ENCODE data around the gene NOTO. TPM values are rescaled to one million over a fixed set of nuclear protein-coding genes. Genes with fewer than 3 reads are reported as not detected.

NOTO gene
- total RNA-seq, 1 donor from 2014 or later: not detected

GRCh38 chr2:73238976-73239375, 36.6 kb downstream of the NOTO start:
- no peak for TF ChIP-seq EZH2 (IDR thresholded peaks at IDR 0.05)
- TF ChIP-seq CTCF (IDR thresholded peaks at IDR 0.05): no peak
- no peak for TF ChIP-seq EZH2phosphoT487 (IDR thresholded peaks at IDR 0.05)
- Histone ChIP-seq H2AFZ (replicated peaks) (no peak overlapping the region), H3K9me3 (ENCODE audit: low read depth) (no peaks in the 10 kb centered on the region), H4K20me1 (ENCODE audit: low read depth) (peaks cover 94% of the 10 kb centered on the region), H3K27ac (no peak overlapping the region), H3K4me2 (no peak overlapping the region), H3K4me1 (peaks cover 12% of the 10 kb centered on the region), H3K79me2 (ENCODE audit: low read depth) (peaks cover 99% of the 10 kb centered on the region), H3K27me3 (no peaks in the 10 kb centered on the region), H3K9ac (no peak overlapping the region), H3K4me3 (no peak overlapping the region), H3F3A (ENCODE audit: low read depth) (peaks cover 13% of the 10 kb centered on the region), H3K36me3 (peaks cover 6% of the 10 kb centered on the region)
- DNase-seq (ENCODE audit: low spot score): no peak
- peaks cover 25% of the 10 kb centered on the region for H3K4me1 Mint-ChIP-seq
- H3K27ac Mint-ChIP-seq: no peak overlapping the region
- H3K4me3 Mint-ChIP-seq: no peak overlapping the region
- no peaks in the 10 kb centered on the region for H3K9me3 Mint-ChIP-seq
- H3K36me3 Mint-ChIP-seq: peaks cover 6% of the 10 kb centered on the region
- no peaks in the 10 kb centered on the region for H3K27me3 Mint-ChIP-seq (ENCODE audit: insufficient read depth, low read depth)

- Histone ChIP-seq H4K20me1 (ENCODE audit: low read depth) (peaks cover 99% of the 10 kb centered on the region), H3K27ac (no peak overlapping the region), H3K9ac (no peak overlapping the region), H3K27me3 (no peaks in the 10 kb centered on the region), H3K4me3 (no peak overlapping the region), H3K4me2 (no peak overlapping the region), H3F3A (ENCODE audit: low read depth) (peaks cover 8% of the 10 kb centered on the region), H3K9me3 (ENCODE audit: low read depth) (no peaks in the 10 kb centered on the region), H2AFZ (replicated peaks) (no peak overlapping the region), H3K4me1 (peaks cover 12% of the 10 kb centered on the region), H3K36me3 (peaks cover 10% of the 10 kb centered on the region), H3K79me2 (ENCODE audit: low read depth) (peaks cover 92% of the 10 kb centered on the region)
- Mint-ChIP-seq H3K36me3 (peaks cover 6% of the 10 kb centered on the region), H3K27me3 (ENCODE audit: insufficient read depth, low read depth) (no peaks in the 10 kb centered on the region), H3K4me3 (no peak overlapping the region), H3K27ac (no peak overlapping the region), H3K4me1 (peaks cover 23% of the 10 kb centered on the region), H3K9me3 (no peaks in the 10 kb centered on the region)
- no peak for TF ChIP-seq EZH2phosphoT487 (IDR thresholded peaks at IDR 0.05)
- TF ChIP-seq CTCF (IDR thresholded peaks at IDR 0.05): no peak
- no peak for TF ChIP-seq EZH2 (IDR thresholded peaks at IDR 0.05)
- no peak for DNase-seq (ENCODE audit: low spot score)
Observed at GRCh38 chr2:73239776-73240175, 37.4 kb downstream of the NOTO start.

GRCh38 chr2:73243884-73244570, 41.7 kb downstream of the NOTO start:
- Histone ChIP-seq H3K79me2 (ENCODE audit: low read depth) (peaks cover 53% of the 10 kb centered on the region), H3K27ac (no peak overlapping the region), H3K4me3 (no peak overlapping the region), H3K4me2 (no peak overlapping the region), H3K9ac (no peak overlapping the region), H3K36me3 (peaks cover 24% of the 10 kb centered on the region), H3K9me3 (ENCODE audit: low read depth) (no peaks in the 10 kb centered on the region), H3F3A (ENCODE audit: low read depth) (no peaks in the 10 kb centered on the region), H3K27me3 (no peaks in the 10 kb centered on the region), H4K20me1 (ENCODE audit: low read depth) (peaks cover 88% of the 10 kb centered on the region), H2AFZ (replicated peaks) (no peak overlapping the region), H3K4me1 (no peaks in the 10 kb centered on the region)
- no peaks in the 10 kb centered on the region for H3K4me1 Mint-ChIP-seq
- no peaks in the 10 kb centered on the region for H3K9me3 Mint-ChIP-seq
- DNase-seq (ENCODE audit: low spot score): no peak
- H3K27ac Mint-ChIP-seq: no peak overlapping the region
- H3K4me3 Mint-ChIP-seq: no peak overlapping the region
- peaks cover 23% of the 10 kb centered on the region for H3K36me3 Mint-ChIP-seq
- H3K27me3 Mint-ChIP-seq (ENCODE audit: insufficient read depth, low read depth): peaks cover 2% of the 10 kb centered on the region
- TF ChIP-seq EZH2 (IDR thresholded peaks at IDR 0.05) (no peak), EZH2phosphoT487 (IDR thresholded peaks at IDR 0.05) (no peak), CTCF (IDR thresholded peaks at IDR 0.05) (no peak)
